K562 (cell line): Measurements from ENCODE around the gene RNF34. TPM values are rescaled to one million over a fixed set of nuclear protein-coding genes. Genes with fewer than 3 reads are reported as not detected.

Experiments used
- TRIM28 ChIP-seq: fragments of 450-650 bp; IDR thresholded peaks from 2 replicates; pipeline ENCODE4 v1.6.1; 2017
- ZNF431 ChIP-seq: sonication (generic); formaldehyde crosslinking; IDR thresholded peaks from 2 replicates; pipeline ENCODE4 v1.8.0; 2022; ENCODE audit warnings: mild to moderate bottlenecking, missing genetic modification reagents
- polyA plus RNA-seq, 8 experiments: library from polyadenylated mRNA; depleted of rRNA in 4 of 8; stranded (reverse) in 5 of 8; unstranded in 3 of 8; fragments of >200 nt; fragmentation: Nextera tagmentation in 2 of 8; fragmentation: Illumina TruSeq in 1 of 8; extraction: Ambion mirVana in 2 of 8; extraction: Trizol in 1 of 8; gene quantifications; 2 replicates each; pipeline versions ENCODE4 v1.2.1 to v1.2.3, GENCODE V29; 2011 to 2014; ENCODE audit warnings: inconsistent platforms in 1 of 8, missing spikeins in 1 of 8
- total RNA-seq, 7 experiments: library from RNA; depleted of rRNA in 6 of 7; stranded (reverse); fragments of >200 nt in 6 of 7; fragmentation: Illumina TruSeq in 2 of 7; extraction: Trizol in 2 of 7; gene quantifications; 2 replicates each; pipeline versions ENCODE4 v1.2.1 to v1.2.3, GENCODE V29; 2011 to 2021; ENCODE audit warnings: low replicate concordance in 1 of 7
- TF ChIP-seq, protein P1 (sequence below): fragments of 250-450 bp; sonication (Bioruptor Pico); IDR thresholded peaks from 2 replicates; pipeline ENCODE4 v1.4.0; 2020
- TF ChIP-seq, protein P2 (sequence below): fragments of 200-600 bp; sonication (generic); IDR thresholded peaks from one replicate; pipeline ENCODE4 v1.6.1; 2012; ENCODE audit warnings: mild to moderate bottlenecking, low read depth, low read length, inconsistent platforms
- TF ChIP-seq, protein P3 (sequence below): fragments of 250-450 bp; sonication (Bioruptor Pico); IDR thresholded peaks from 2 replicates; pipeline ENCODE4 v1.8.0; 2021; ENCODE audit warnings: borderline replicate concordance, mild to moderate bottlenecking, moderate library complexity; ENCODE audit not compliant: poor library complexity, severe bottlenecking

The RNF34 gene
- total and polyA plus RNA-seq, 9 of the 15 experiments (the other 6 are each of a cell fraction or from before 2014, with no cell fraction given), result 41.7 to 88.9 (median 54.1) TPM

DNA sequence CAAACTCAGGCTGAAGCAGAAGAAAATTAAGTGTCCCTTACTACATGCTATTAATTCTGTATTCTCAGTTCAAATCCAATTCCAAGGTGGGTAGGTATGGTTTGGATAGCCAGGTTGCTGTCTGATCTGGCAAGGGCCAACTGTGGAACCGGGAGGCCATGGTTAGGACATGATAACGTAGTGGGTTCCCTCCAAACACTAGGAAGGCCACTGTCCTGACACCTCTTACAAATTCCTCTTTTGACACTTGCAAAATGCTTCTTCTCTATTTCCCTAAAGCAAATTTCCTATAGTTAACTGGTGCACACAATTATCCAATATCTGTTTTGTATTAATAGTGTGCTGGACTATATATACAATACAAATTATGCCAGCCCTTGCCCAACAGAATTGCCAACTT is 70.8 kb downstream of the RNF34 start (continued):
- TF ChIP-seq, protein P1, sequence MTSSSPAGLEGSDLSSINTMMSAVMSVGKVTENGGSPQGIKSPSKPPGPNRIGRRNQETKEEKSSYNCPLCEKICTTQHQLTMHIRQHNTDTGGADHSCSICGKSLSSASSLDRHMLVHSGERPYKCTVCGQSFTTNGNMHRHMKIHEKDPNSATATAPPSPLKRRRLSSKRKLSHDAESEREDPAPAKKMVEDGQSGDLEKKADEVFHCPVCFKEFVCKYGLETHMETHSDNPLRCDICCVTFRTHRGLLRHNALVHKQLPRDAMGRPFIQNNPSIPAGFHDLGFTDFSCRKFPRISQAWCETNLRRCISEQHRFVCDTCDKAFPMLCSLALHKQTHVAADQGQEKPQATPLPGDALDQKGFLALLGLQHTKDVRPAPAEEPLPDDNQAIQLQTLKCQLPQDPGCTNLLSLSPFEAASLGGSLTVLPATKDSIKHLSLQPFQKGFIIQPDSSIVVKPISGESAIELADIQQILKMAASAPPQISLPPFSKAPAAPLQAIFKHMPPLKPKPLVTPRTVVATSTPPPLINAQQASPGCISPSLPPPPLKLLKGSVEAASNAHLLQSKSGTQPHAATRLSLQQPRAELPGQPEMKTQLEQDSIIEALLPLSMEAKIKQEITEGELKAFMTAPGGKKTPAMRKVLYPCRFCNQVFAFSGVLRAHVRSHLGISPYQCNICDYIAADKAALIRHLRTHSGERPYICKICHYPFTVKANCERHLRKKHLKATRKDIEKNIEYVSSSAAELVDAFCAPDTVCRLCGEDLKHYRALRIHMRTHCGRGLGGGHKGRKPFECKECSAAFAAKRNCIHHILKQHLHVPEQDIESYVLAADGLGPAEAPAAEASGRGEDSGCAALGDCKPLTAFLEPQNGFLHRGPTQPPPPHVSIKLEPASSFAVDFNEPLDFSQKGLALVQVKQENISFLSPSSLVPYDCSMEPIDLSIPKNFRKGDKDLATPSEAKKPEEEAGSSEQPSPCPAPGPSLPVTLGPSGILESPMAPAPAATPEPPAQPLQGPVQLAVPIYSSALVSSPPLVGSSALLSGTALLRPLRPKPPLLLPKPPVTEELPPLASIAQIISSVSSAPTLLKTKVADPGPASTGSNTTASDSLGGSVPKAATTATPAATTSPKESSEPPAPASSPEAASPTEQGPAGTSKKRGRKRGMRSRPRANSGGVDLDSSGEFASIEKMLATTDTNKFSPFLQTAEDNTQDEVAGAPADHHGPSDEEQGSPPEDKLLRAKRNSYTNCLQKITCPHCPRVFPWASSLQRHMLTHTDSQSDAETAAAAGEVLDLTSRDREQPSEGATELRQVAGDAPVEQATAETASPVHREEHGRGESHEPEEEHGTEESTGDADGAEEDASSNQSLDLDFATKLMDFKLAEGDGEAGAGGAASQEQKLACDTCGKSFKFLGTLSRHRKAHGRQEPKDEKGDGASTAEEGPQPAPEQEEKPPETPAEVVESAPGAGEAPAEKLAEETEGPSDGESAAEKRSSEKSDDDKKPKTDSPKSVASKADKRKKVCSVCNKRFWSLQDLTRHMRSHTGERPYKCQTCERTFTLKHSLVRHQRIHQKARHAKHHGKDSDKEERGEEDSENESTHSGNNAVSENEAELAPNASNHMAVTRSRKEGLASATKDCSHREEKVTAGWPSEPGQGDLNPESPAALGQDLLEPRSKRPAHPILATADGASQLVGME, result no peak
- TF ChIP-seq ZNF431 (no peak), TRIM28 (no peak)
- TF ChIP-seq, protein P2, sequence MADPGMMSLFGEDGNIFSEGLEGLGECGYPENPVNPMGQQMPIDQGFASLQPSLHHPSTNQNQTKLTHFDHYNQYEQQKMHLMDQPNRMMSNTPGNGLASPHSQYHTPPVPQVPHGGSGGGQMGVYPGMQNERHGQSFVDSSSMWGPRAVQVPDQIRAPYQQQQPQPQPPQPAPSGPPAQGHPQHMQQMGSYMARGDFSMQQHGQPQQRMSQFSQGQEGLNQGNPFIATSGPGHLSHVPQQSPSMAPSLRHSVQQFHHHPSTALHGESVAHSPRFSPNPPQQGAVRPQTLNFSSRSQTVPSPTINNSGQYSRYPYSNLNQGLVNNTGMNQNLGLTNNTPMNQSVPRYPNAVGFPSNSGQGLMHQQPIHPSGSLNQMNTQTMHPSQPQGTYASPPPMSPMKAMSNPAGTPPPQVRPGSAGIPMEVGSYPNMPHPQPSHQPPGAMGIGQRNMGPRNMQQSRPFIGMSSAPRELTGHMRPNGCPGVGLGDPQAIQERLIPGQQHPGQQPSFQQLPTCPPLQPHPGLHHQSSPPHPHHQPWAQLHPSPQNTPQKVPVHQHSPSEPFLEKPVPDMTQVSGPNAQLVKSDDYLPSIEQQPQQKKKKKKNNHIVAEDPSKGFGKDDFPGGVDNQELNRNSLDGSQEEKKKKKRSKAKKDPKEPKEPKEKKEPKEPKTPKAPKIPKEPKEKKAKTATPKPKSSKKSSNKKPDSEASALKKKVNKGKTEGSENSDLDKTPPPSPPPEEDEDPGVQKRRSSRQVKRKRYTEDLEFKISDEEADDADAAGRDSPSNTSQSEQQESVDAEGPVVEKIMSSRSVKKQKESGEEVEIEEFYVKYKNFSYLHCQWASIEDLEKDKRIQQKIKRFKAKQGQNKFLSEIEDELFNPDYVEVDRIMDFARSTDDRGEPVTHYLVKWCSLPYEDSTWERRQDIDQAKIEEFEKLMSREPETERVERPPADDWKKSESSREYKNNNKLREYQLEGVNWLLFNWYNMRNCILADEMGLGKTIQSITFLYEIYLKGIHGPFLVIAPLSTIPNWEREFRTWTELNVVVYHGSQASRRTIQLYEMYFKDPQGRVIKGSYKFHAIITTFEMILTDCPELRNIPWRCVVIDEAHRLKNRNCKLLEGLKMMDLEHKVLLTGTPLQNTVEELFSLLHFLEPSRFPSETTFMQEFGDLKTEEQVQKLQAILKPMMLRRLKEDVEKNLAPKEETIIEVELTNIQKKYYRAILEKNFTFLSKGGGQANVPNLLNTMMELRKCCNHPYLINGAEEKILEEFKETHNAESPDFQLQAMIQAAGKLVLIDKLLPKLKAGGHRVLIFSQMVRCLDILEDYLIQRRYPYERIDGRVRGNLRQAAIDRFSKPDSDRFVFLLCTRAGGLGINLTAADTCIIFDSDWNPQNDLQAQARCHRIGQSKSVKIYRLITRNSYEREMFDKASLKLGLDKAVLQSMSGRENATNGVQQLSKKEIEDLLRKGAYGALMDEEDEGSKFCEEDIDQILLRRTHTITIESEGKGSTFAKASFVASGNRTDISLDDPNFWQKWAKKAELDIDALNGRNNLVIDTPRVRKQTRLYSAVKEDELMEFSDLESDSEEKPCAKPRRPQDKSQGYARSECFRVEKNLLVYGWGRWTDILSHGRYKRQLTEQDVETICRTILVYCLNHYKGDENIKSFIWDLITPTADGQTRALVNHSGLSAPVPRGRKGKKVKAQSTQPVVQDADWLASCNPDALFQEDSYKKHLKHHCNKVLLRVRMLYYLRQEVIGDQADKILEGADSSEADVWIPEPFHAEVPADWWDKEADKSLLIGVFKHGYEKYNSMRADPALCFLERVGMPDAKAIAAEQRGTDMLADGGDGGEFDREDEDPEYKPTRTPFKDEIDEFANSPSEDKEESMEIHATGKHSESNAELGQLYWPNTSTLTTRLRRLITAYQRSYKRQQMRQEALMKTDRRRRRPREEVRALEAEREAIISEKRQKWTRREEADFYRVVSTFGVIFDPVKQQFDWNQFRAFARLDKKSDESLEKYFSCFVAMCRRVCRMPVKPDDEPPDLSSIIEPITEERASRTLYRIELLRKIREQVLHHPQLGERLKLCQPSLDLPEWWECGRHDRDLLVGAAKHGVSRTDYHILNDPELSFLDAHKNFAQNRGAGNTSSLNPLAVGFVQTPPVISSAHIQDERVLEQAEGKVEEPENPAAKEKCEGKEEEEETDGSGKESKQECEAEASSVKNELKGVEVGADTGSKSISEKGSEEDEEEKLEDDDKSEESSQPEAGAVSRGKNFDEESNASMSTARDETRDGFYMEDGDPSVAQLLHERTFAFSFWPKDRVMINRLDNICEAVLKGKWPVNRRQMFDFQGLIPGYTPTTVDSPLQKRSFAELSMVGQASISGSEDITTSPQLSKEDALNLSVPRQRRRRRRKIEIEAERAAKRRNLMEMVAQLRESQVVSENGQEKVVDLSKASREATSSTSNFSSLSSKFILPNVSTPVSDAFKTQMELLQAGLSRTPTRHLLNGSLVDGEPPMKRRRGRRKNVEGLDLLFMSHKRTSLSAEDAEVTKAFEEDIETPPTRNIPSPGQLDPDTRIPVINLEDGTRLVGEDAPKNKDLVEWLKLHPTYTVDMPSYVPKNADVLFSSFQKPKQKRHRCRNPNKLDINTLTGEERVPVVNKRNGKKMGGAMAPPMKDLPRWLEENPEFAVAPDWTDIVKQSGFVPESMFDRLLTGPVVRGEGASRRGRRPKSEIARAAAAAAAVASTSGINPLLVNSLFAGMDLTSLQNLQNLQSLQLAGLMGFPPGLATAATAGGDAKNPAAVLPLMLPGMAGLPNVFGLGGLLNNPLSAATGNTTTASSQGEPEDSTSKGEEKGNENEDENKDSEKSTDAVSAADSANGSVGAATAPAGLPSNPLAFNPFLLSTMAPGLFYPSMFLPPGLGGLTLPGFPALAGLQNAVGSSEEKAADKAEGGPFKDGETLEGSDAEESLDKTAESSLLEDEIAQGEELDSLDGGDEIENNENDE, result no peak
- TF ChIP-seq, protein P3, sequence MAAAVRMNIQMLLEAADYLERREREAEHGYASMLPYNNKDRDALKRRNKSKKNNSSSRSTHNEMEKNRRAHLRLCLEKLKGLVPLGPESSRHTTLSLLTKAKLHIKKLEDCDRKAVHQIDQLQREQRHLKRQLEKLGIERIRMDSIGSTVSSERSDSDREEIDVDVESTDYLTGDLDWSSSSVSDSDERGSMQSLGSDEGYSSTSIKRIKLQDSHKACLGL (CRISPR knock-in tag), result no peak
